Measurements from ENCODE around the gene SREK1. TPM values are rescaled to one million over a fixed set of nuclear protein-coding genes. Genes with fewer than 3 reads are reported as not detected.

Gene SREK1
- total RNA-seq, 1 experiment from 2014 or later = 65.6 TPM

DNA sequence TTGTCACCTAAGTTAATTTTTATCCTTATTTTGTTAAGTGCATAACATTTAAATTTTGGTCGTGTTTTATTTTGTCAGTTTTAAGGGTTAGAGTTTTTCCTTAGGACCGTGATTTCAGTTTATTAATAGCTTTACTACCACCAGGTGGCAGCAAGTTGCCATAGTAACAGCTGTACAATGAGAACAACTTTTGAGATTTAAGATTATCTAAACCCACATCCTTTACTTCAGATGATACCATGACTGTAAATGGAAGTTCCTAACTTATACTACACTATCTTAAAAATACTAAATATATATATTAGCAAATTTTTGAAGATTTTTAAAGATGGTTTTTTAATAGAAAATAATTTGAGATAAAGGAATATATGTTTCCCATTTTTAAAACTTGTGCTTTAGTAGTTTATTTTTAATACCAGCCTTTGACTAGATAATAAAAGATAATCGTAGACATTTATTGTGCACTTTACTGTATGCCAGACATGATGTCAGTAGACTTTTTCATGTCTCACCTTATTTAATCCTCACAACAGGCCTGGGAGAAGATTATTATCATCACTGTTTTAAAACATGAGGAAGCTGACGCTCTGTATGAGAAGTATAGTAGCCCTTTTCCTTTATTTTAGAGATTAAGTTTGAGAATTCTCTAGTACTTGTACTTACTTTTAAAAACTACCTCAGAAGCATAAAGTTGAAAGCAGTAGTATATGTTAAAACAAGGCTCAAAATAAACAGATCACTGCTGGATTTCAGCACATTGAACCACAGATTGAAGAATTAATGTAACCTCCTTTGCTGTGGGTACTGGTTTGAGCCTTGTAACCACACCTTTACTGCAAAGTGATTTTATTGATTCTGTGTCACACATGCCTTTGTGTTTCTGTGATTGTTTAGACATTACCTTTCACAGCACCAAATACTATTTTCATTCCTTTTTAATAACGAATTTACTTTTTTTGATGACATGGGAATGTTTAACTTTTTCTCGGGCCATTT, 27.5 kb downstream of the SREK1 start:
- H3K9me2 ChIP-seq (ENCODE audit: insufficient read depth) = no peaks in the 10 kb centered on the region
- ChIA-PET POLR2A (no interaction called here), RAD21 (ENCODE audit: low non-redundant PET in 1 of 2, low total read pairs in 2 of 2, uncharacterized antibody in 2 of 2, unreplicated experiment in 2 of 2) (no interaction called here), CTCF (interaction anchor here (0.9 to 1.4 kb wide), 6 partner anchors 8 to 585 kb away, joined by 3 to 5 read pairs (median 3); no protein-coding TSS in a partner anchor)
- H3K9me3 ChIP-seq (ENCODE audit: control insufficient read depth in 1 of 2, insufficient read depth in 1 of 2, low read depth in 1 of 2, low read length in 2 of 2) = no peaks in the 10 kb centered on the region
- H3K27ac ChIP-seq (ENCODE audit: low read depth, low read length) = no peak overlapping the region
- no peak overlapping the region for H2AFZ ChIP-seq (ENCODE audit: low read depth, low read length, poor library complexity, severe bottlenecking)
- no peak overlapping the region for H3K9ac ChIP-seq (ENCODE audit: low read length)
- H3K4me1 ChIP-seq (ENCODE audit: control insufficient read depth in 1 of 2, insufficient read depth in 2 of 2, low read length in 2 of 2) = no peaks in the 10 kb centered on the region
- no TSS peak for BruUV-seq (replicated peaks)
- H3K27me3 ChIP-seq (ENCODE audit: insufficient read depth, low read length) = no peaks in the 10 kb centered on the region
- no peak for DNase-seq (ENCODE audit: low read depth, low spot score)
- intact Hi-C loops (cut with micrococcal nuclease) = loop anchor here (1.0 to 5.0 kb wide), 2 partner anchors 38 to 51 kb away; no protein-coding TSS in a partner anchor
- H3K4me2 ChIP-seq (ENCODE audit: low read length) = no peak overlapping the region
- H4K20me1 ChIP-seq (ENCODE audit: insufficient read depth) = 0 out of 2 replicates have a peak, but pooled peaks cover 10% of the 10 kb centered on the region
- TF ChIP-seq TCF7L2 (IDR thresholded peaks at IDR 0.05; ENCODE audit: borderline replicate concordance, extremely low read depth, insufficient read depth, insufficient read length) (no peak), SP1 (IDR thresholded peaks at IDR 0.05; ENCODE audit: low read depth) (no peak), CEBPB (IDR thresholded peaks at IDR 0.05; ENCODE audit: low read depth) (no peak), YY1 (IDR thresholded peaks at IDR 0.05; ENCODE audit: extremely low read depth, insufficient replicate concordance, low read depth, low read length) (no peak), RAD21 (IDR thresholded peaks at IDR 0.05; ENCODE audit: low read depth) (peak; percentile 52), ELF1 (IDR thresholded peaks at IDR 0.05; ENCODE audit: borderline replicate concordance, low read depth) (no peak), POLR2A (IDR thresholded peaks at IDR 0.05; ENCODE audit: borderline replicate concordance, extremely low read depth, insufficient read depth, insufficient read length) (no peak)
- TF ChIP-seq, protein P1, sequence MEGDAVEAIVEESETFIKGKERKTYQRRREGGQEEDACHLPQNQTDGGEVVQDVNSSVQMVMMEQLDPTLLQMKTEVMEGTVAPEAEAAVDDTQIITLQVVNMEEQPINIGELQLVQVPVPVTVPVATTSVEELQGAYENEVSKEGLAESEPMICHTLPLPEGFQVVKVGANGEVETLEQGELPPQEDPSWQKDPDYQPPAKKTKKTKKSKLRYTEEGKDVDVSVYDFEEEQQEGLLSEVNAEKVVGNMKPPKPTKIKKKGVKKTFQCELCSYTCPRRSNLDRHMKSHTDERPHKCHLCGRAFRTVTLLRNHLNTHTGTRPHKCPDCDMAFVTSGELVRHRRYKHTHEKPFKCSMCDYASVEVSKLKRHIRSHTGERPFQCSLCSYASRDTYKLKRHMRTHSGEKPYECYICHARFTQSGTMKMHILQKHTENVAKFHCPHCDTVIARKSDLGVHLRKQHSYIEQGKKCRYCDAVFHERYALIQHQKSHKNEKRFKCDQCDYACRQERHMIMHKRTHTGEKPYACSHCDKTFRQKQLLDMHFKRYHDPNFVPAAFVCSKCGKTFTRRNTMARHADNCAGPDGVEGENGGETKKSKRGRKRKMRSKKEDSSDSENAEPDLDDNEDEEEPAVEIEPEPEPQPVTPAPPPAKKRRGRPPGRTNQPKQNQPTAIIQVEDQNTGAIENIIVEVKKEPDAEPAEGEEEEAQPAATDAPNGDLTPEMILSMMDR (IDR thresholded peaks at IDR 0.05 in 2 of 3, conservative IDR thresholded peaks at IDR 0.05 in 1 of 3; ENCODE audit: borderline replicate concordance in 1 of 3, insufficient read depth in 1 of 3, low read depth in 2 of 3, low read length in 2 of 3) = peak; percentile 35 to 63 (median 44); a peak in 5 of 6 replicates
- TF ChIP-seq, protein P2, sequence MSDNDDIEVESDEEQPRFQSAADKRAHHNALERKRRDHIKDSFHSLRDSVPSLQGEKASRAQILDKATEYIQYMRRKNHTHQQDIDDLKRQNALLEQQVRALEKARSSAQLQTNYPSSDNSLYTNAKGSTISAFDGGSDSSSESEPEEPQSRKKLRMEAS (IDR thresholded peaks at IDR 0.05) = no peak
- no peak overlapping the region for H3K4me3 ChIP-seq (replicated peaks in 1 of 2; ENCODE audit: low read depth in 1 of 2, low read length in 2 of 2)
- ATAC-seq = peak; percentile 54; the same call in 1 of the 2 replicates
- H3K79me2 ChIP-seq (ENCODE audit: insufficient read depth, low read length) = peaks cover 88% of the 10 kb centered on the region
- H3K36me3 ChIP-seq (ENCODE audit: control insufficient read depth in 1 of 2, insufficient read depth in 2 of 2, low read length in 2 of 2) = peaks cover 33 to 42% of the 10 kb centered on the region in 2 experiments
